Measurements from ENCODE around the gene LCN15. TPM values are rescaled to one million over a fixed set of nuclear protein-coding genes. Genes with fewer than 3 reads are reported as not detected.

LCN15 gene
- total and polyA plus RNA-seq, 2 of the 13 experiments (the other 11 are each of a cell fraction or from before 2014, with no cell fraction given): 1.3 to 53.7 TPM

GRCh38 chr9:136728080-136728547, 36.2 kb downstream of the LCN15 start (continued):
- TF ChIP-seq FIP1L1 (IDR thresholded peaks at IDR 0.05; ENCODE audit: borderline replicate concordance, insufficient read depth, low read depth, low read length): no peak
- peak; percentile 75; the same call in 1 of the 2 replicates for TF ChIP-seq ZFP37 (CRISPR knock-in tag; IDR thresholded peaks at IDR 0.05; ENCODE audit: borderline replicate concordance)
- TF ChIP-seq SMAD1 (CRISPR knock-in tag; IDR thresholded peaks at IDR 0.05; ENCODE audit: borderline replicate concordance, low read depth): no peak
- TF ChIP-seq ZNF251 (CRISPR knock-in tag; IDR thresholded peaks at IDR 0.05): no peak
- TF ChIP-seq ZSCAN31 (CRISPR knock-in tag; IDR thresholded peaks at IDR 0.05; ENCODE audit: low read depth): peak; percentile 82
- peak; percentile 71; the same call in 1 of the 2 replicates for TF ChIP-seq HMGXB3 (CRISPR knock-in tag; IDR thresholded peaks at IDR 0.05; ENCODE audit: borderline replicate concordance)
- peak; percentile 95 for TF ChIP-seq YEATS2 (CRISPR knock-in tag; IDR thresholded peaks at IDR 0.05; ENCODE audit: borderline replicate concordance)
- 0 out of 2 replicates have a peak, but pooled peaks have one; percentile 45 for TF ChIP-seq ZNF530 (CRISPR knock-in tag; IDR thresholded peaks at IDR 0.05; ENCODE audit: low read depth)
- TF ChIP-seq CENPX (CRISPR knock-in tag; IDR thresholded peaks at IDR 0.05): no peak
- peak; percentile 72; the same call in 1 of the 2 replicates for TF ChIP-seq HNRNPUL1 (IDR thresholded peaks at IDR 0.05; ENCODE audit: low read depth, low read length)
- no peak for TF ChIP-seq MLX (CRISPR knock-in tag; IDR thresholded peaks at IDR 0.05)
- TF ChIP-seq SRSF1 (optimal IDR thresholded peaks at IDR 0.05; ENCODE audit: low read depth, low read length): peak; percentile 86
- peak; percentile 88 for TF ChIP-seq BRF2 (CRISPR knock-in tag; IDR thresholded peaks at IDR 0.05)
- TF ChIP-seq YY1 (IDR thresholded peaks at IDR 0.05; ENCODE audit: insufficient read depth, insufficient replicate concordance, low read depth, low read length): peak; percentile 89
- no peak for TF ChIP-seq IKZF1 (IDR thresholded peaks at IDR 0.05)
- peak; percentile 87 for TF ChIP-seq ZNF331 (CRISPR knock-in tag; IDR thresholded peaks at IDR 0.05)
- peak; percentile 42; the same call in 1 of the 2 replicates for TF ChIP-seq AHDC1 (CRISPR knock-in tag; IDR thresholded peaks at IDR 0.05; ENCODE audit: borderline replicate concordance)
